H7 (cell line): ENCODE measurements around the gene PHF23. TPM values are rescaled to one million over a fixed set of nuclear protein-coding genes. Genes with fewer than 3 reads are reported as not detected.
"Not testable (repeated sequence)": the region's sequence is repeated elsewhere in the genome, so short reads cannot be mapped to it uniquely, and the experiment has no call there.

Experiments
- DNase-seq: peaks from one replicate; pipeline ENCODE4 v3.0.0; 2012
- H3K27me3 ChIP-seq: 2 replicates; pipeline ENCODE4 v1.6.0; 2011; ENCODE audit warnings: mild to moderate bottlenecking, low read length; ENCODE audit not compliant: control insufficient read depth, insufficient read depth
- H3K36me3 ChIP-seq: replicated peaks from 2 replicates; pipeline ENCODE4 v1.5.1; 2011; ENCODE audit warnings: low read length; ENCODE audit not compliant: control insufficient read depth, insufficient read depth
- H3K4me3 ChIP-seq: 2 replicates; pipeline ENCODE4 v1.5.1; 2011; ENCODE audit warnings: low read depth, mild to moderate bottlenecking, control low read depth, low read length, moderate library complexity; ENCODE audit not compliant: insufficient read depth
- total RNA-seq: library from RNA; depleted of rRNA; stranded (reverse); fragments of >200 nt; shearing (Covaris generic); gene quantifications from 2 replicates; pipeline ENCODE4 v1.2.3, GENCODE V29; 2014

Gene PHF23
- total RNA-seq, 1 experiment from 2014 or later: 56.2 TPM

GRCh38 chr17:7250695-7251627, 11.7 kb upstream of the PHF23 start:
- H3K27me3 ChIP-seq: no peaks in the 10 kb centered on the region
- H3K4me3 ChIP-seq: peak overlapping the region; percentile 99
- H3K36me3 ChIP-seq: peaks cover 7% of the 10 kb centered on the region
- DNase-seq: no peak

- no peaks in the 10 kb centered on the region for H3K27me3 ChIP-seq
- no peak overlapping the region; the same call in 1 of the 2 replicates for H3K4me3 ChIP-seq
- H3K36me3 ChIP-seq: peaks cover 8% of the 10 kb centered on the region
- no peak for DNase-seq
These were observed 10.6 kb upstream of the PHF23 start for GRCh38 chr17:7249830-7250229.

- no peaks in the 10 kb centered on the region for H3K27me3 ChIP-seq
- no peak for DNase-seq
- H3K36me3 ChIP-seq: peaks cover 11% of the 10 kb centered on the region
- H3K4me3 ChIP-seq: no peak overlapping the region
These were observed 10.0 kb upstream of the PHF23 start for GRCh38 chr17:7249214-7249613.

GRCh38 chr17:7248796-7249195, 9.5 kb upstream of the PHF23 start:
- DNase-seq: no peak
- peaks cover 12% of the 10 kb centered on the region for H3K36me3 ChIP-seq
- no peak overlapping the region for H3K4me3 ChIP-seq
- H3K27me3 ChIP-seq: no peaks in the 10 kb centered on the region

- H3K27me3 ChIP-seq: no peaks in the 10 kb centered on the region
- peaks cover 12% of the 10 kb centered on the region for H3K36me3 ChIP-seq
- H3K4me3 ChIP-seq: no peak overlapping the region
- no peak for DNase-seq
These were observed 7.5 kb upstream of the PHF23 start for GRCh38 chr17:7246779-7247178.

- H3K27me3 ChIP-seq, H3K4me3 ChIP-seq, DNase-seq: not testable (repeated sequence)
- peaks cover 12% of the 10 kb centered on the region for H3K36me3 ChIP-seq
These were observed 4.6 kb upstream of the PHF23 start for GRCh38 chr17:7243838-7244237.

- no peak for DNase-seq
- Histone ChIP-seq H3K27me3 (no peaks in the 10 kb centered on the region), H3K36me3 (peaks cover 12% of the 10 kb centered on the region), H3K4me3 (peak overlapping the region; percentile 69)
These were observed 4.1 kb upstream of the PHF23 start for GRCh38 chr17:7243453-7243729.

GRCh38 chr17:7242717-7243452, 3.6 kb upstream of the PHF23 start:
- H3K4me3 ChIP-seq: peak overlapping the region; percentile 69
- no peaks in the 10 kb centered on the region for H3K27me3 ChIP-seq
- peak; percentile 99 for DNase-seq
- H3K36me3 ChIP-seq: peaks cover 12% of the 10 kb centered on the region

- peaks cover 12% of the 10 kb centered on the region for H3K36me3 ChIP-seq
- peak; percentile 93 for DNase-seq
- H3K27me3 ChIP-seq: no peaks in the 10 kb centered on the region
- peak within 1 kb of the TSS; percentile 69 for H3K4me3 ChIP-seq
These were observed 2.8 kb upstream of the PHF23 start, which contains the start of gene GABARAP for GRCh38 chr17:7241783-7242716. GABARAP (minus strand) TSS chr17:7242449; CDS start chr17:7242330, 119 bp downstream.

GRCh38 chr17:7241090-7241733, 2.0 kb upstream of the PHF23 start:
- no peaks in the 10 kb centered on the region for H3K27me3 ChIP-seq
- peak overlapping the region; percentile 69 for H3K4me3 ChIP-seq
- no peak for DNase-seq
- H3K36me3 ChIP-seq: peaks cover 19% of the 10 kb centered on the region

GRCh38 chr17:7240375-7240774, 1.1 kb upstream of the PHF23 start:
- DNase-seq: no peak
- no peaks in the 10 kb centered on the region for H3K27me3 ChIP-seq
- peaks cover 20% of the 10 kb centered on the region for H3K36me3 ChIP-seq
- no peak overlapping the region for H3K4me3 ChIP-seq

GRCh38 chr17:7238420-7239090, 702 bp downstream of the PHF23 start:
- peak; percentile 91 for DNase-seq
- peak overlapping the region; percentile 94 for H3K4me3 ChIP-seq
- no peaks in the 10 kb centered on the region for H3K27me3 ChIP-seq
- H3K36me3 ChIP-seq: peaks cover 19% of the 10 kb centered on the region

- peak; percentile 98 for DNase-seq
- no peaks in the 10 kb centered on the region for H3K27me3 ChIP-seq
- peaks cover 19% of the 10 kb centered on the region for H3K36me3 ChIP-seq
- H3K4me3 ChIP-seq: peak overlapping the region; percentile 94
These were observed 1.4 kb downstream of the PHF23 start for GRCh38 chr17:7237761-7238419.
